Mesodermal cell (in vitro differentiated cells): ENCODE data around the gene DDX25.

ENCODE experiments used
- H3K27ac ChIP-seq: 2 replicates; pipeline ENCODE4 v1.7.0; 2013; ENCODE audit warnings: mild to moderate bottlenecking, low read depth, low read length, moderate library complexity; ENCODE audit not compliant: severe bottlenecking
- H3K36me3 ChIP-seq: 2 replicates; pipeline ENCODE4 v1.7.1; 2013; ENCODE audit warnings: mild to moderate bottlenecking, low read length, moderate library complexity; ENCODE audit not compliant: control insufficient read depth, insufficient read depth
- H3K4me1 ChIP-seq: one replicate; pipeline ENCODE4 v1.7.1; 2013; ENCODE audit warnings: mild to moderate bottlenecking, low read length; ENCODE audit not compliant: insufficient read depth, control insufficient read depth, poor library complexity, severe bottlenecking
- H3K4me3 ChIP-seq: 2 replicates; pipeline ENCODE4 v1.7.0; 2013; ENCODE audit warnings: low read length, control low read depth, mild to moderate bottlenecking; ENCODE audit not compliant: insufficient read depth, poor library complexity, severe bottlenecking; ENCODE audit errors: extremely low read depth
- H3K9me3 ChIP-seq: 2 replicates; pipeline ENCODE4 v1.7.1; 2013; ENCODE audit warnings: mild to moderate bottlenecking, low read length, moderate library complexity; ENCODE audit not compliant: control insufficient read depth
- WGBS, 2 experiments: methylation state at CpG; one replicate each; pipeline ENCODE4 v1.1.5; 2013; ENCODE audit warnings: missing lambda C conversion rate in 2 of 2; ENCODE audit not compliant: insufficient coverage in 2 of 2; 5-methylcytosine and 5-hydroxymethylcytosine counted together

DDX25 gene

GRCh38 chr11:125883375-125883774 is 20.9 kb upstream of the DDX25 start:
- Histone ChIP-seq H3K27ac (no peak overlapping the region), H3K36me3 (no peaks in the 10 kb centered on the region), H3K4me3 (no peak overlapping the region), H3K4me1 (no peaks in the 10 kb centered on the region), H3K9me3 (no peaks in the 10 kb centered on the region)
- WGBS, 2 experiments, result 76 to 80% methylated on average over 8 of the region's 8 CpGs

GRCh38 chr11:125886997-125887372 is 17.3 kb upstream of the DDX25 start:
- WGBS, 2 experiments, result 94 to 99% methylated on average over 19 to 22 of the region's 24 CpGs
- no peaks in the 10 kb centered on the region for H3K9me3 ChIP-seq
- H3K4me1 ChIP-seq, result no peaks in the 10 kb centered on the region
- H3K27ac ChIP-seq, result no peak overlapping the region
- H3K36me3 ChIP-seq, result no peaks in the 10 kb centered on the region
- H3K4me3 ChIP-seq, result no peak overlapping the region

- H3K4me3 ChIP-seq, result peak within 1 kb of the TSS; percentile 64
- H3K4me1 ChIP-seq, result no peaks in the 10 kb centered on the region
- 11 to 12% methylated on average over 68 to 84 of the region's 91 CpGs for WGBS, 2 experiments
- no peaks in the 10 kb centered on the region for H3K9me3 ChIP-seq
- peaks cover 4% of the 10 kb centered on the region for H3K36me3 ChIP-seq
- peak within 1 kb of the TSS; percentile 80 for H3K27ac ChIP-seq
Measured at GRCh38 chr11:125887373-125888324, 16.7 kb upstream of the DDX25 start, which contains the start of gene HYLS1. TSS of gene HYLS1 (plus strand) at chr11:125887668. CDS start at chr11:125899369, 11,701 bp downstream.

- 40 to 100% methylated on average over 1 of the region's 3 CpGs for WGBS, 2 experiments
- peaks cover 29% of the 10 kb centered on the region for H3K36me3 ChIP-seq
- H3K4me1 ChIP-seq, result no peaks in the 10 kb centered on the region
- no peak overlapping the region for H3K27ac ChIP-seq
- no peaks in the 10 kb centered on the region for H3K9me3 ChIP-seq
- H3K4me3 ChIP-seq, result no peak overlapping the region
Measured at GRCh38 chr11:125890447-125891100, 13.7 kb upstream of the DDX25 start.

DNA sequence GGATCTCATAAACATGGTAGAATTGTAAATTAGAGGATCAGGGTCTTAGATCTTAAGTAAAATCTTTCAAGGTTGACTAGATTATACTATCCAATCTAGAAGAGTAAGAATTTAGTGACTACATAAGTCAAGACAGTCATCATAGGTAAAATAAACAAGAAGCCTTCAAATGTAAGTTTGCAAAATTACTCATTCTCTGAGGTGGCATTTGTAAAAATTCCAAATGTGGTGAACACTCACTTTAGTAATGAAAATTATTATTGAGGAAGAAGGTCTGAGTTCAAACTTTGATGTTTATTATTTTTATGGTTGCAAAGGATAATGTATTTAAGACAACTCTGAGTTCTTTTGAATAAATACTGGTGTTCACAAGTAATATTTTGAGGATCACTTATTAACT is 12.2 kb upstream of the DDX25 start:
- Histone ChIP-seq H3K4me3 (no peak overlapping the region), H3K36me3 (peaks cover 34% of the 10 kb centered on the region), H3K4me1 (no peaks in the 10 kb centered on the region), H3K27ac (no peak overlapping the region), H3K9me3 (no peaks in the 10 kb centered on the region)

DNA sequence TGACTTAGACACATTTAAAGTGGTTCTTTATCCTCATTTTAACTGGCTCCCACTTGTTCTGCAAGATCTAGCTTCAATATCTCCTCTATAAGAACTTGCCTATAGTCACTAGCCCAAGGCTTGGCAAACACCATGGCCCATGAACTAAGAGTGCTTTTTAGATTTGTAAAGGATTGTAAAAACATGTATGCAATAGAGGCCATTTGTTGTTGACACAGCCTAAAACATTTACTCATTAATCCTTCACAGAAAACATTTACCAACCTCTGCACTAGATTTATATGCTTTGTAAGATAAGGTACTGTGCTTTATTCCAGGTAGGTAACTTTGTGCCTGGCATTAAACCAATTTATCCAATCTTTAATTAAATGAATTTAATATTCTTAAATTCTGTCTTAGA is 11.3 kb upstream of the DDX25 start:
- Histone ChIP-seq H3K4me1 (no peaks in the 10 kb centered on the region), H3K4me3 (no peak overlapping the region), H3K27ac (no peak overlapping the region), H3K36me3 (peaks cover 34% of the 10 kb centered on the region), H3K9me3 (no peaks in the 10 kb centered on the region)

GRCh38 chr11:125901872-125902271 is 2.4 kb upstream of the DDX25 start:
- Histone ChIP-seq H3K9me3 (peaks cover 7% of the 10 kb centered on the region), H3K4me1 (no peaks in the 10 kb centered on the region), H3K27ac (no peak overlapping the region), H3K36me3 (peaks cover 18% of the 10 kb centered on the region), H3K4me3 (peak overlapping the region; percentile 73)
- WGBS, 2 experiments, result 81 to 91% methylated on average over 3 to 4 of the region's 6 CpGs

- H3K27ac ChIP-seq, result peak overlapping the region; percentile 59
- H3K9me3 ChIP-seq, result peaks cover 7% of the 10 kb centered on the region
- peaks cover 18% of the 10 kb centered on the region for H3K36me3 ChIP-seq
- H3K4me3 ChIP-seq, result peak overlapping the region; percentile 73
- WGBS, 2 experiments, result 66 to 79% methylated on average over 9 to 13 of the region's 20 CpGs
- H3K4me1 ChIP-seq, result no peaks in the 10 kb centered on the region
Measured at GRCh38 chr11:125902277-125902926, 1.9 kb upstream of the DDX25 start.

DNA sequence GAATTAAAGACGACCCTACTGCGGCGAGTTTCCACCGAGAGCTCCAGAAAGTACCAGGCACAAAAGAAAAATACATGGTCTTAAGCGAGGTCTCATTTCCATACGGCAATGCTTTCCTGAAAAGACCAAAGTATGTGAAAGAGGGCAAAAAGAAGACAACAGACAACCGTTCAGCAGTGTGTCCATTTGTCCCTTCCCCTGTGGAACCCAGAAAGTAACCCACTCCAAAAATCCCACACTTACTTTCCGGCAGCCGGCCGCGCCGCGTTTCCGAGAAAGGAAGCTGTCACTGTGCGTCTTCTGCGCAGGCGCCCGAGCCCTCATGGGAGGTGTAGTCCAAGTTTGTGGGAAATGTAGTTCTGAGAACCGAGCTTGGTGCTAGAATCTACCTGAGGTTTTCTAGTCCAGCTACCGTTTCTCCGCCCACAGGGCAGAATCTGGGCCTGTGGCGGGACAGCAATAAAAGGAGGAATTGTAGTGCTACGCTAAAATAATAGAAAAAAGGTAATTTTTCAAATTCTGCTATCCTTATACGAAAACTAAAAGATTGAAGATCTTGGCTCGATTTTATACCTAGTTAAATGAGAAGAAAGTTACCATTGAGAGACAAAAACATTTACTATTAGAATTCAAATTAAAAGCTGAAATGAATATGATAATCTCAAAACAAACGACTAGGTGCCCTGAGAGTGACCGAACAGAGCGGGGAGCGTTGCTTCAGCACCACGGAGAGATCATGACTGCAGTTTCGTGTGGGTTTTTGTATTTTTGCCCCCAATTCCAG is 1.2 kb upstream of the DDX25 start, which contains the start of gene PUS3:
Gene PUS3, minus strand, starts transcription at position 280 of the 784 bp plus-strand sequence. CDS start 6,922 bp downstream, outside the sequence.
- peak within 1 kb of the TSS; percentile 59 for H3K27ac ChIP-seq
- peak within 1 kb of the TSS; percentile 73 for H3K4me3 ChIP-seq
- H3K9me3 ChIP-seq, result peaks cover 7% of the 10 kb centered on the region
- peaks cover 18% of the 10 kb centered on the region for H3K36me3 ChIP-seq
- H3K4me1 ChIP-seq, result no peaks in the 10 kb centered on the region
- WGBS, 2 experiments, result 0 to 2% methylated on average over 6 to 20 of the region's 31 CpGs

GRCh38 chr11:125904678-125905077 is 370 bp downstream of the DDX25 start:
- H3K27ac ChIP-seq, result no peak overlapping the region
- peak overlapping the region; percentile 73 for H3K4me3 ChIP-seq
- peaks cover 7% of the 10 kb centered on the region for H3K9me3 ChIP-seq
- H3K4me1 ChIP-seq, result no peaks in the 10 kb centered on the region
- WGBS, 2 experiments, result 75 to 81% methylated on average over 8 to 10 of the region's 11 CpGs
- H3K36me3 ChIP-seq, result peaks cover 9% of the 10 kb centered on the region
